ENCODE results near the gene PRKN.

Gene PRKN

DNA sequence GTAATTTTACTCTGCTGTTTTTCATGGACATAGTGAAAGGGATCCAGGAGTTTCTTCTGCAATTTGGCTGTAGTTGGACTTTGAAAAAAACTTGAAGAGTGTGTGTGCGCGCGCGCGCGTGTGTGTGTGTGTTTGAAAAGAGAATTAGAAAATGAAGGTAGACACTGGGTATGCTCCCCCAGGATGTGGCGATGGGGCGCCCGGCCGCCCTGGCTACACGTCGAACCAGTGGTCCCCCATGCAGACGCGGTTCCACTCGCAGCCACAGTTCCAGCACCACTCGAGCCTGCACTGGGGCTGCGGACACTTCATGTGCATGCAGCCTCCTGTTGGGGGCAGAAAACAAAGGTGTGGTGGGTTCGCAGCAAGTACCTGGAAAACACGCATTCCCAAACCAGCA, 1377.7 kb downstream of the PRKN start:
- no peak overlapping the region for H3K4me3 ChIP-seq (ENCODE audit: low read length)
- H3K9ac ChIP-seq (ENCODE audit: low read length): no peak overlapping the region
- no peaks in the 10 kb centered on the region for H3K27me3 ChIP-seq (ENCODE audit: low read depth, low read length)
- no peaks in the 10 kb centered on the region for H3K79me2 ChIP-seq (ENCODE audit: low read length)
- 0 out of 2 replicates have a peak, but pooled peaks cover 4% of the 10 kb centered on the region for H3K4me1 ChIP-seq (ENCODE audit: low read length)
- TF ChIP-seq EZH2phosphoT487 (IDR thresholded peaks at IDR 0.05; ENCODE audit: low read depth): no peak
- TF ChIP-seq, protein P1, sequence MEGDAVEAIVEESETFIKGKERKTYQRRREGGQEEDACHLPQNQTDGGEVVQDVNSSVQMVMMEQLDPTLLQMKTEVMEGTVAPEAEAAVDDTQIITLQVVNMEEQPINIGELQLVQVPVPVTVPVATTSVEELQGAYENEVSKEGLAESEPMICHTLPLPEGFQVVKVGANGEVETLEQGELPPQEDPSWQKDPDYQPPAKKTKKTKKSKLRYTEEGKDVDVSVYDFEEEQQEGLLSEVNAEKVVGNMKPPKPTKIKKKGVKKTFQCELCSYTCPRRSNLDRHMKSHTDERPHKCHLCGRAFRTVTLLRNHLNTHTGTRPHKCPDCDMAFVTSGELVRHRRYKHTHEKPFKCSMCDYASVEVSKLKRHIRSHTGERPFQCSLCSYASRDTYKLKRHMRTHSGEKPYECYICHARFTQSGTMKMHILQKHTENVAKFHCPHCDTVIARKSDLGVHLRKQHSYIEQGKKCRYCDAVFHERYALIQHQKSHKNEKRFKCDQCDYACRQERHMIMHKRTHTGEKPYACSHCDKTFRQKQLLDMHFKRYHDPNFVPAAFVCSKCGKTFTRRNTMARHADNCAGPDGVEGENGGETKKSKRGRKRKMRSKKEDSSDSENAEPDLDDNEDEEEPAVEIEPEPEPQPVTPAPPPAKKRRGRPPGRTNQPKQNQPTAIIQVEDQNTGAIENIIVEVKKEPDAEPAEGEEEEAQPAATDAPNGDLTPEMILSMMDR (IDR thresholded peaks at IDR 0.05; ENCODE audit: low read depth, low read length): no peak
- H4K20me1 ChIP-seq (ENCODE audit: insufficient read depth, low read length): no peaks in the 10 kb centered on the region
- no peaks in the 10 kb centered on the region for H3K9me3 ChIP-seq (ENCODE audit: insufficient read depth, low read length)
- no peak overlapping the region for H3K4me2 ChIP-seq (ENCODE audit: low read length)
- H3K27ac ChIP-seq (ENCODE audit: low read length): no peak overlapping the region
- H3K36me3 ChIP-seq (replicated peaks; ENCODE audit: low read depth, low read length): no peaks in the 10 kb centered on the region
- H2AFZ ChIP-seq (ENCODE audit: low read depth, low read length): no peak overlapping the region

DNA sequence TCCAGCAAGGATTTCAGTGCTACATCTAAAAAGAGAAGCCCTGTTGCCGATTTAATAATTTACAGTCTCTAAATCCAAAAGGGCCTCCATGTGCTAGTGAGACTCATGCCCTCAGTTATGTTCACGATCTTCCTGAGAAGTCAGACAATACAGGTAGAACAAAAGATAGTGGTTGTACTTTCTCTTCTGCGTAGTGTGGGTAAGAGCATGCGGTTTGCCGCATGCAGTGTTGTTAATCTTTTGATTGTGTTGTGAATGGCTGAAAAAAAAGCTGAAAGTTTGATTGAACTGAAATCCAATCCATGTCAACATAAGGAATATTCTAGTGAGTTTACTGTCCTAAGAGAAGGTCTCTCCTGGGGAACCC, 1379.0 kb downstream of the PRKN start:
- no peaks in the 10 kb centered on the region for H3K36me3 ChIP-seq (replicated peaks; ENCODE audit: low read depth, low read length)
- no peak overlapping the region for H3K27ac ChIP-seq (ENCODE audit: low read length)
- no peaks in the 10 kb centered on the region for H4K20me1 ChIP-seq (ENCODE audit: insufficient read depth, low read length)
- H3K4me3 ChIP-seq (ENCODE audit: low read length): no peak overlapping the region
- no peaks in the 10 kb centered on the region for H3K9me3 ChIP-seq (ENCODE audit: insufficient read depth, low read length)
- H3K27me3 ChIP-seq (ENCODE audit: low read depth, low read length): no peaks in the 10 kb centered on the region
- H3K79me2 ChIP-seq (ENCODE audit: low read length): no peaks in the 10 kb centered on the region
- H3K4me1 ChIP-seq (ENCODE audit: low read length): 0 out of 2 replicates have a peak, but pooled peaks cover 4% of the 10 kb centered on the region
- no peak for TF ChIP-seq EZH2phosphoT487 (IDR thresholded peaks at IDR 0.05; ENCODE audit: low read depth)
- TF ChIP-seq, protein P1 (IDR thresholded peaks at IDR 0.05; ENCODE audit: low read depth, low read length): no peak
- no peak overlapping the region for H3K9ac ChIP-seq (ENCODE audit: low read length)
- H3K4me2 ChIP-seq (ENCODE audit: low read length): no peak overlapping the region
- no peak overlapping the region for H2AFZ ChIP-seq (ENCODE audit: low read depth, low read length)

DNA sequence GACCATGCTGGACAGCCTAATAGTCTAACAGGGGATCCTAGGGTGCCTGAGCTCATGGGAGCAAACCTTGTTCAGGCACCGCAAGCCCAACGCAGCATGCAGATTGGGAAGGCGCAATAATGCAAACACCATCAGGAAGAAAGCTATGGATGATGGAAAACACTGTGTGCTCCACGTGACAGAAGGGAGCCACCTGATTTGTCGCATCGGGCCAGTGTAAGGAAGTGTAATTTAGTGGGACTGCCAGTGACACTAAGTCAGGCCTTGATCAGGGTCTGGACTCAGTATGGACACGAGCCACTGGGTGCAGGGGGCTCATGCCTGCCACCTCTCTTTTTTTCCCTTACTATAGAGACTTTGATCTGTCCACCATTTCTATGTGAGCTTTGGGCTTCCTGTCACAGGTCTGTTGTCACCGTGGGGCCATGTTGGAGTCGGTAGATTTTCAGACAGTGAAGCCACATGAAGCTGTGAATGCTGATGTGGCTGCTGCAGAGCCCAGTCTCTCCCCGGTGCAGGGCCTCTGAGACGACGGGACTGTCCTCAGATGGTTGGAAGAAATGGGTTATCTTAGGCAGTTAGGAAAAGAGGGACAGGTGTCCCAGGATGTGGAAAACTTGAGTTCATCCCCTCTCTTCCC, 1379.5 kb downstream of the PRKN start:
- H4K20me1 ChIP-seq (ENCODE audit: insufficient read depth, low read length): no peaks in the 10 kb centered on the region
- H3K36me3 ChIP-seq (replicated peaks; ENCODE audit: low read depth, low read length): no peaks in the 10 kb centered on the region
- no peaks in the 10 kb centered on the region for H3K79me2 ChIP-seq (ENCODE audit: low read length)
- 0 out of 2 replicates have a peak, but pooled peaks cover 4% of the 10 kb centered on the region for H3K4me1 ChIP-seq (ENCODE audit: low read length)
- H3K4me3 ChIP-seq (ENCODE audit: low read length): no peak overlapping the region
- no peak for TF ChIP-seq EZH2phosphoT487 (IDR thresholded peaks at IDR 0.05; ENCODE audit: low read depth)
- TF ChIP-seq, protein P1 (IDR thresholded peaks at IDR 0.05; ENCODE audit: low read depth, low read length): no peak
- no peak overlapping the region for H3K27ac ChIP-seq (ENCODE audit: low read length)
- H2AFZ ChIP-seq (ENCODE audit: low read depth, low read length): no peak overlapping the region
- H3K9ac ChIP-seq (ENCODE audit: low read length): no peak overlapping the region
- H3K27me3 ChIP-seq (ENCODE audit: low read depth, low read length): no peaks in the 10 kb centered on the region
- no peaks in the 10 kb centered on the region for H3K9me3 ChIP-seq (ENCODE audit: insufficient read depth, low read length)
- no peak overlapping the region for H3K4me2 ChIP-seq (ENCODE audit: low read length)

DNA sequence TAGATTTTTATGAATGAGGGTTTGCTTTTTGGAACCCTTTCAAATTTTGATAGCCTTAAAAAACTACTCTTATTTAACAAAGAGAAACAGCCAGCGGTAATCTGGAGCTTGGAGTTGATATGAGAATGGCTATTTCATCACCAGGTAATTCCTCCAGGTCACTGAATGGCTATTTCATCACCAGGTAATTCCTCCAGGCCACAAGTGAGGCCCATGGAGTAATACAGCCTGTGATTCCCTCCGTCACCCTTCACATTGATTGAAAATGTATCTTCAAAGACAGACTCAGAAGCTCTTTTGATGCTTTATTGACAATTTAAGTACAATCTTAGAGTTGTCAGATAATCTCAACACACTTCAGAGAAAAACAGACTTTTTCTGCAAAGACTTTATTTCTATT, 1380.4 kb downstream of the PRKN start:
- Histone ChIP-seq H3K4me1 (ENCODE audit: low read length) (0 out of 2 replicates have a peak, but pooled peaks cover 4% of the 10 kb centered on the region), H3K4me2 (ENCODE audit: low read length) (no peak overlapping the region), H4K20me1 (ENCODE audit: insufficient read depth, low read length) (no peaks in the 10 kb centered on the region), H3K27ac (ENCODE audit: low read length) (no peak overlapping the region), H3K79me2 (ENCODE audit: low read length) (no peaks in the 10 kb centered on the region), H3K9ac (ENCODE audit: low read length) (no peak overlapping the region), H3K9me3 (ENCODE audit: insufficient read depth, low read length) (no peaks in the 10 kb centered on the region), H3K4me3 (ENCODE audit: low read length) (no peak overlapping the region), H2AFZ (ENCODE audit: low read depth, low read length) (no peak overlapping the region), H3K36me3 (replicated peaks; ENCODE audit: low read depth, low read length) (no peaks in the 10 kb centered on the region), H3K27me3 (ENCODE audit: low read depth, low read length) (no peaks in the 10 kb centered on the region)
- TF ChIP-seq, protein P1 (IDR thresholded peaks at IDR 0.05; ENCODE audit: low read depth, low read length): no peak
- no peak for TF ChIP-seq EZH2phosphoT487 (IDR thresholded peaks at IDR 0.05; ENCODE audit: low read depth)

Data from OCI-LY3 (cell line).